ENCODE results near the gene CENPA.

The CENPA gene

DNA sequence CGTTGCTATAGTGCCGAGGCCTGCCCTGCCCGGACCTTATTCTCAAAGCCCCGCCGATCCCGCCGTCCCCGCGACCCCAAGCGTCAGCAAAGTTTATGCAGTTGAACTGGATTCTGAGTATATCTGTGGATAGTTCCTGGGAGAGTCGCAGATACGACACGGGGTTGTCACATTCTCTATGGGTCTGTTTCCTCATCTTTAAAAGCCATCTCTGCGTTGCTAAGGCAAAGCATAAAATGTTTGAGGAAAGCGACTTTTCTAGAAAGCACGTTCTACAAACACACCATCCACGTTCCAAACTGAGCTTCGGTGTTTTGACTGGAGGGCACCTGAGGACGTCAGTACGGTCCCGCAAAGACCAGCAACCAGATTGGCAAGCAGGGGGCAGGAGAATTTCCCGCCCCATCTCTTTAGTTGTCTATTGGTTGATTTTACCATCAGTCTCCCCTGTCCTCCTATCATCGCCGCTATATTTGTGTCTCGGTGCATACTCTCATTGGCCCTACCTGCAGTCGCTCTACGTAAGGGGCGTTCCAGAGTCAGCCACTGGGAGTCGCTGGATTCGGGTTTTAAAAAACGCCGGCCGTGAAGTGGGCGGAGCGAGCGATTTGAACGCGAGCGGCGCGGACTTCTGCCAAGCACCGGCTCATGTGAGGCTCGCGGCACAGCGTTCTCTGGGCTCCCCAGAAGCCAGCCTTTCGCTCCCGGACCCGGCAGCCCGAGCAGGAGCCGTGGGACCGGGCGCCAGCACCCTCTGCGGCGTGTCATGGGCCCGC, at the start of gene CENPA:
Gene CENPA, plus strand, starts transcription at position 626 of the 776 bp plus-strand sequence. Its CDS starts 141 bp downstream, at position 767.
- TF ChIP-seq EGR1 (IDR thresholded peaks at IDR 0.05) (no peak), FOXM1 (IDR thresholded peaks at IDR 0.05; ENCODE audit: borderline replicate concordance, low read depth) (peak; percentile 100), TAF1 (IDR thresholded peaks at IDR 0.05; ENCODE audit: low read depth) (peak; percentile 81), CREB1 (IDR thresholded peaks at IDR 0.05; ENCODE audit: low read depth) (0 out of 2 replicates have a peak, but pooled peaks have one; percentile 53), YY1 (IDR thresholded peaks at IDR 0.05; ENCODE audit: low read depth) (no peak), EP300 (IDR thresholded peaks at IDR 0.05; ENCODE audit: borderline replicate concordance) (no peak), ZBTB7A (IDR thresholded peaks at IDR 0.05; ENCODE audit: low read depth) (no peak), RAD21 (IDR thresholded peaks at IDR 0.05; ENCODE audit: low read depth) (no peak), CEBPB (IDR thresholded peaks at IDR 0.05) (0 out of 2 replicates have a peak, but pooled peaks have one; percentile 4), NFIC (IDR thresholded peaks at IDR 0.05) (peak; percentile 50), TEAD4 (IDR thresholded peaks at IDR 0.05) (0 out of 2 replicates have a peak, but pooled peaks have one; percentile 4), TCF12 (IDR thresholded peaks at IDR 0.05; ENCODE audit: low read depth) (no peak; the same call in 1 of the 2 replicates)
- TF ChIP-seq, protein P1, sequence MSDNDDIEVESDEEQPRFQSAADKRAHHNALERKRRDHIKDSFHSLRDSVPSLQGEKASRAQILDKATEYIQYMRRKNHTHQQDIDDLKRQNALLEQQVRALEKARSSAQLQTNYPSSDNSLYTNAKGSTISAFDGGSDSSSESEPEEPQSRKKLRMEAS (IDR thresholded peaks at IDR 0.05) = peak; percentile 99
- TF ChIP-seq, protein P2, sequence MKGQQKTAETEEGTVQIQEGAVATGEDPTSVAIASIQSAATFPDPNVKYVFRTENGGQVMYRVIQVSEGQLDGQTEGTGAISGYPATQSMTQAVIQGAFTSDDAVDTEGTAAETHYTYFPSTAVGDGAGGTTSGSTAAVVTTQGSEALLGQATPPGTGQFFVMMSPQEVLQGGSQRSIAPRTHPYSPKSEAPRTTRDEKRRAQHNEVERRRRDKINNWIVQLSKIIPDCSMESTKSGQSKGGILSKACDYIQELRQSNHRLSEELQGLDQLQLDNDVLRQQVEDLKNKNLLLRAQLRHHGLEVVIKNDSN (IDR thresholded peaks at IDR 0.05) = no peak

DNA sequence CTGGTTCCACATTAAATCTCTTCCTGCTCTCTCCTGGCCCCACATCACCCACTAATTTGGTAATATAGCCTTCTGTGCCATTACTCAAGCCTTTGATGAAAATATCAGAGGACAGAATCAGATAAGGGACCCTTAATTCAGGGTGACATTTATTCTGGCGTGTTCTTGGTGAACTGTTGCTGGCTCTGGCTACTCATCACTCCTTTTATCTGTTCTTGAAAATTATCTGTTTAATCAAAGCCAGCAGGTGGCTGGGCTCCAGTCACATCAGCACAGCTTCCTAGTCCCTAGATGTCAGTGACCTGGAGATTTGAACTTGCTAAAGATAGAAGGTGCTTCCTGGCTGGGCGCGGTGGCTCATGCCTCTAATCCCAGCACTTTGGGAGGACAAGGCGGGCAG, 48.6 kb upstream of the CENPA start:
- TF ChIP-seq, protein P3, sequence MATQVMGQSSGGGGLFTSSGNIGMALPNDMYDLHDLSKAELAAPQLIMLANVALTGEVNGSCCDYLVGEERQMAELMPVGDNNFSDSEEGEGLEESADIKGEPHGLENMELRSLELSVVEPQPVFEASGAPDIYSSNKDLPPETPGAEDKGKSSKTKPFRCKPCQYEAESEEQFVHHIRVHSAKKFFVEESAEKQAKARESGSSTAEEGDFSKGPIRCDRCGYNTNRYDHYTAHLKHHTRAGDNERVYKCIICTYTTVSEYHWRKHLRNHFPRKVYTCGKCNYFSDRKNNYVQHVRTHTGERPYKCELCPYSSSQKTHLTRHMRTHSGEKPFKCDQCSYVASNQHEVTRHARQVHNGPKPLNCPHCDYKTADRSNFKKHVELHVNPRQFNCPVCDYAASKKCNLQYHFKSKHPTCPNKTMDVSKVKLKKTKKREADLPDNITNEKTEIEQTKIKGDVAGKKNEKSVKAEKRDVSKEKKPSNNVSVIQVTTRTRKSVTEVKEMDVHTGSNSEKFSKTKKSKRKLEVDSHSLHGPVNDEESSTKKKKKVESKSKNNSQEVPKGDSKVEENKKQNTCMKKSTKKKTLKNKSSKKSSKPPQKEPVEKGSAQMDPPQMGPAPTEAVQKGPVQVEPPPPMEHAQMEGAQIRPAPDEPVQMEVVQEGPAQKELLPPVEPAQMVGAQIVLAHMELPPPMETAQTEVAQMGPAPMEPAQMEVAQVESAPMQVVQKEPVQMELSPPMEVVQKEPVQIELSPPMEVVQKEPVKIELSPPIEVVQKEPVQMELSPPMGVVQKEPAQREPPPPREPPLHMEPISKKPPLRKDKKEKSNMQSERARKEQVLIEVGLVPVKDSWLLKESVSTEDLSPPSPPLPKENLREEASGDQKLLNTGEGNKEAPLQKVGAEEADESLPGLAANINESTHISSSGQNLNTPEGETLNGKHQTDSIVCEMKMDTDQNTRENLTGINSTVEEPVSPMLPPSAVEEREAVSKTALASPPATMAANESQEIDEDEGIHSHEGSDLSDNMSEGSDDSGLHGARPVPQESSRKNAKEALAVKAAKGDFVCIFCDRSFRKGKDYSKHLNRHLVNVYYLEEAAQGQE (IDR thresholded peaks at IDR 0.05; ENCODE audit: low read depth) = no peak
- TF ChIP-seq CREB1 (IDR thresholded peaks at IDR 0.05; ENCODE audit: low read depth) (no peak), TEAD4 (IDR thresholded peaks at IDR 0.05) (no peak), NFIC (IDR thresholded peaks at IDR 0.05) (no peak), TAF1 (IDR thresholded peaks at IDR 0.05; ENCODE audit: low read depth) (no peak)

DNA sequence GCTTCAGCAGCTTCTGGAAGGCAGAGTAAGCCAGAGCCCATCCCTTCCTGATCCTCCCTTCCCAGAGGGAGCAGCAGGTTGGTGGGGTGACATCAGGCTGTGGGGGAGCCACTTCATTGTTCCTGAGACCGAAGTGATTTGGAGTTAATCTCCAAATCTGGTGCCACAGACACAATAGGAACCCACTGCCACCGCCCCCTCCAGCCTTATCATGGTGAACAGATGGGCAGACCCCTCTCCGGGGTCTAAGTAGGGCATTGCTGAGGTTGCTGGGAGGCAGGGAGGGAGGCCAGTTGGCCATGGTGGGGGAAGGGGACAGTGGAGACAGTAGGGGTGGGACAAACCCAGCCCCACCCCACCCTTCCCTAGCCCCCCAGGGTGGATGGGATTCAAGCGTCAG, 47.4 kb upstream of the CENPA start:
- TF ChIP-seq NFIC (IDR thresholded peaks at IDR 0.05) = no peak
- TF ChIP-seq TCF12 (IDR thresholded peaks at IDR 0.05; ENCODE audit: low read depth) = no peak
- no peak for TF ChIP-seq CEBPB (IDR thresholded peaks at IDR 0.05)
- no peak for TF ChIP-seq ZBTB7A (IDR thresholded peaks at IDR 0.05; ENCODE audit: low read depth)
- TF ChIP-seq FOXM1 (IDR thresholded peaks at IDR 0.05; ENCODE audit: borderline replicate concordance, low read depth) = no peak
- no peak for TF ChIP-seq YY1 (IDR thresholded peaks at IDR 0.05; ENCODE audit: low read depth)
- TF ChIP-seq, protein P1 (IDR thresholded peaks at IDR 0.05) = no peak
- no peak for TF ChIP-seq RAD21 (IDR thresholded peaks at IDR 0.05; ENCODE audit: low read depth)
- no peak for TF ChIP-seq TEAD4 (IDR thresholded peaks at IDR 0.05)
- TF ChIP-seq, protein P3 (IDR thresholded peaks at IDR 0.05; ENCODE audit: low read depth) = no peak
- TF ChIP-seq CREB1 (IDR thresholded peaks at IDR 0.05; ENCODE audit: low read depth) = no peak
- TF ChIP-seq EP300 (IDR thresholded peaks at IDR 0.05; ENCODE audit: borderline replicate concordance) = no peak
- no peak for TF ChIP-seq TAF1 (IDR thresholded peaks at IDR 0.05; ENCODE audit: low read depth)
- TF ChIP-seq, protein P2 (IDR thresholded peaks at IDR 0.05) = no peak
- TF ChIP-seq EGR1 (IDR thresholded peaks at IDR 0.05) = no peak

DNA sequence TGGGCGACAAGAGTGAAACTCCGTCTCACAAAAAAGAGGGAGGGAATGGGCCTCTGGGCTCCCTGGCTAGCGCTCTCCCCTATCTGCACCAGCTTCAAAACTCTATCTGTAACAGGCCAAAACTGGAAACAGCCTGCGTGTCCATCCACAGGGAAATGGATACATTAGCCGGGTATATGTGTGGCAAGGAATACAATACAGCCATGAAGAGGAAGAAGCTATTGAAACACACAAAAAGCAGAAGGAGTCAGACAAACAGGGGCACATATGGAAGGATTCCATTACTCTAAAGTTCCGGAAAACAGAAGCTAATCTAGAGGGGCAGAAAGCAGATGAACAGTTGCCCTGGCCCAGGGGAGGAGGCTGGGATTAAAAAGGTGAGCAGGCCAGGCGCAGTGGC, 46.3 kb upstream of the CENPA start:
- TF ChIP-seq CREB1 (IDR thresholded peaks at IDR 0.05; ENCODE audit: low read depth) (no peak), TAF1 (IDR thresholded peaks at IDR 0.05; ENCODE audit: low read depth) (no peak), TCF12 (IDR thresholded peaks at IDR 0.05; ENCODE audit: low read depth) (no peak)
- TF ChIP-seq, protein P1 (IDR thresholded peaks at IDR 0.05) = no peak

DNA sequence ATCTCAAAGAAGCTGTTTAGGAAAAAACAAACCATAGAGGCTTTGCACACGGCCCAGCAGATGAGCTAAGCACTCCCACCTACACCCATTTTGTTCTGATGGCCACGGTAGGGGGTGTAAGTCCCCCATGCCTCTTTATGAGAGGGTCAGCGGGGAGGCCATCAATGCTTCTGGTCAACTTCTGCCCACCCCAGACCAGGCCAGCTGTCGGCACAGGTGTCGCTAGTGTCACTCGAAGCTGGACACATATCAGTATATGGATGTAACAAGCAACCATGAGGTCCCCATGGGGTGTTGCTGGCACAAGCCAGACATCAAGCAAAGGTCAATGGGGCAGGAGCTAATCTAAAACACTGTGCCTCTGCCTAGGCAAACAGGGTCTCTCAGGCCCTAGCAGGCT, 45.5 kb upstream of the CENPA start:
- TF ChIP-seq RAD21 (IDR thresholded peaks at IDR 0.05; ENCODE audit: low read depth) = no peak
- no peak for TF ChIP-seq TAF1 (IDR thresholded peaks at IDR 0.05; ENCODE audit: low read depth)
- TF ChIP-seq, protein P3 (IDR thresholded peaks at IDR 0.05; ENCODE audit: low read depth) = no peak
- no peak for TF ChIP-seq FOXM1 (IDR thresholded peaks at IDR 0.05; ENCODE audit: borderline replicate concordance, low read depth)
- TF ChIP-seq CREB1 (IDR thresholded peaks at IDR 0.05; ENCODE audit: low read depth) = no peak
- no peak for TF ChIP-seq TEAD4 (IDR thresholded peaks at IDR 0.05)
- TF ChIP-seq, protein P2 (IDR thresholded peaks at IDR 0.05) = no peak
- TF ChIP-seq TCF12 (IDR thresholded peaks at IDR 0.05; ENCODE audit: low read depth) = no peak
- TF ChIP-seq CEBPB (IDR thresholded peaks at IDR 0.05) = no peak
- TF ChIP-seq, protein P1 (IDR thresholded peaks at IDR 0.05) = no peak
- TF ChIP-seq YY1 (IDR thresholded peaks at IDR 0.05; ENCODE audit: low read depth) = no peak
- no peak for TF ChIP-seq EP300 (IDR thresholded peaks at IDR 0.05; ENCODE audit: borderline replicate concordance)
- no peak for TF ChIP-seq EGR1 (IDR thresholded peaks at IDR 0.05)
- TF ChIP-seq ZBTB7A (IDR thresholded peaks at IDR 0.05; ENCODE audit: low read depth) = no peak
- TF ChIP-seq NFIC (IDR thresholded peaks at IDR 0.05) = no peak
